HCT116 (cell line): Measurements from ENCODE around the gene PAN3. TPM values are rescaled to one million over a fixed set of nuclear protein-coding genes. Genes with fewer than 3 reads are reported as not detected.

Source experiments
- ATAC-seq: fragments of 200-7000 bp; cut with Tn5 transposase; 2 replicates; pipeline ENCODE4 v1.9.1; 2020; ENCODE audit warnings: mild to moderate bottlenecking, moderate library complexity
- BruUV-seq: library from RNA; stranded (reverse); fragments of 400-500 nt; replicated peaks from 2 replicates; lab custom pipeline; 2021; lab: Mats Ljungman, UMichigan
- CTCF ChIA-PET: fragments of 300-600 bp; sonication (Branson Sonifier 250); formaldehyde crosslinking; loops from one replicate; lab custom pipeline; 2021; ENCODE audit warnings: antibody characterized with exemption; lab: Charles Lee
- POLR2A ChIA-PET: fragments of 300-600, 350-600 bp; sonication (Branson Sonifier 250); formaldehyde crosslinking; loops from one replicate; lab custom pipeline; 2021; ENCODE audit warnings: antibody characterized with exemption; lab: Charles Lee
- RAD21 ChIA-PET, 2 experiments: fragments of 300-600 bp; sonication (Branson Sonifier 250); formaldehyde crosslinking; loops; one replicate each; lab custom pipeline; 2023; ENCODE audit warnings: low total read pairs in 2 of 2; ENCODE audit not compliant: uncharacterized antibody in 2 of 2, unreplicated experiment in 2 of 2, low non-redundant PET in 1 of 2; lab: Charles Lee
- DNase-seq: peaks from one replicate; pipeline ENCODE4 v3.0.0-alpha.2; 2010; ENCODE audit warnings: low read depth, low spot score
- H2AFZ ChIP-seq: fragments of 200-600 bp; shearing (Covaris generic), sonication (generic); 2 replicates; pipeline ENCODE4 v1.6.1; 2017; ENCODE audit warnings: low read depth, mixed run types, mixed read lengths, antibody characterized with exemption, low read length; ENCODE audit not compliant: poor library complexity, severe bottlenecking
- H3K27ac ChIP-seq: 2 replicates; pipeline ENCODE4 v1.5.1; 2012; ENCODE audit warnings: low read depth, low read length
- H3K27me3 ChIP-seq: fragments of 200-600 bp; sonication (generic); 2 replicates; pipeline ENCODE4 v1.6.1; 2016; ENCODE audit warnings: mixed run types, low read length, mixed read lengths; ENCODE audit not compliant: insufficient read depth
- H3K36me3 ChIP-seq, 2 experiments: fragments of 200-500 bp in 1 of 2; fragments of 200-600 bp in 1 of 2; sonication (Bioruptor generic) in 1 of 2; sonication (generic) in 1 of 2; 2 replicates each; pipeline versions ENCODE4 v1.5.1 to v1.6.1; 2014 to 2016; ENCODE audit warnings: low read length in 2 of 2, inconsistent platforms in 1 of 2, mixed read lengths in 1 of 2, mixed run types in 1 of 2; ENCODE audit not compliant: insufficient read depth in 2 of 2, control insufficient read depth in 1 of 2
- H3K4me1 ChIP-seq, 2 experiments: fragments of 200-600 bp in 1 of 2; sonication (generic) in 1 of 2; 2 replicates each; pipeline versions ENCODE4 v1.5.1 to v1.6.1; 2012 to 2017; ENCODE audit warnings: low read length in 2 of 2, inconsistent platforms in 1 of 2, mild to moderate bottlenecking in 1 of 2, mixed read lengths in 1 of 2, mixed run types in 1 of 2, moderate library complexity in 1 of 2; ENCODE audit not compliant: insufficient read depth in 2 of 2, control insufficient read depth in 1 of 2
- H3K4me2 ChIP-seq: fragments of 200-600 bp; sonication (generic); 2 replicates; pipeline ENCODE4 v1.6.1; 2017; ENCODE audit warnings: mixed run types, low read length, mixed read lengths
- H3K4me3 ChIP-seq, 2 experiments: fragments of 200-600 bp in 1 of 2; sonication (generic) in 1 of 2; replicated peaks in 1 of 2; 2 replicates each; pipeline ENCODE4 v1.5.1; 2011 to 2016; ENCODE audit warnings: low read length in 2 of 2, control low read depth in 1 of 2, low read depth in 1 of 2, mild to moderate bottlenecking in 1 of 2, mixed read lengths in 1 of 2, mixed run types in 1 of 2
- H3K79me2 ChIP-seq: fragments of 200-600 bp; sonication (generic); 2 replicates; pipeline ENCODE4 v1.6.1; 2017; ENCODE audit warnings: mild to moderate bottlenecking, mixed run types, low read length, moderate library complexity, mixed read lengths; ENCODE audit not compliant: insufficient read depth
- H3K9ac ChIP-seq: fragments of 200-600 bp; sonication (generic); 2 replicates; pipeline ENCODE4 v1.6.1; 2016; ENCODE audit warnings: low read length, mixed read lengths
- H3K9me2 ChIP-seq: fragments of 200-600 bp; sonication (generic), shearing (Covaris generic); 2 replicates; pipeline ENCODE4 v1.6.1; 2017; ENCODE audit warnings: mixed run types, mild to moderate bottlenecking, moderate library complexity; ENCODE audit not compliant: insufficient read depth
- H3K9me3 ChIP-seq, 2 experiments: fragments of 200-500 bp in 1 of 2; fragments of 200-600 bp in 1 of 2; sonication (Bioruptor generic) in 1 of 2; sonication (generic) in 1 of 2; 2 replicates each; pipeline ENCODE4 v1.6.1; 2014 to 2017; ENCODE audit warnings: low read length in 2 of 2, mixed read lengths in 2 of 2, inconsistent platforms in 1 of 2, low read depth in 1 of 2, mild to moderate bottlenecking in 1 of 2, mixed run types in 1 of 2, moderate library complexity in 1 of 2; ENCODE audit not compliant: control insufficient read depth in 1 of 2, insufficient read depth in 1 of 2
- H4K20me1 ChIP-seq: fragments of 200-600 bp; sonication (generic), shearing (Covaris generic); 2 replicates; pipeline ENCODE4 v1.6.1; 2017; ENCODE audit warnings: mixed run types, mild to moderate bottlenecking, moderate library complexity; ENCODE audit not compliant: insufficient read depth
- ATF3 ChIP-seq: IDR thresholded peaks from 2 replicates; pipeline ENCODE4 v1.6.1; 2012
- CBX3 ChIP-seq: IDR thresholded peaks from 2 replicates; pipeline ENCODE4 v1.6.1; 2012; ENCODE audit warnings: low read depth
- CTCF ChIP-seq, 3 experiments: fragments of 200-600 bp in 1 of 3; sonication (generic) in 1 of 3; IDR thresholded peaks in 2 of 3; conservative IDR thresholded peaks in 1 of 3; 2 replicates each; pipeline ENCODE4 v1.5.1; 2012 to 2017; ENCODE audit warnings: low read depth in 2 of 3, low read length in 2 of 3, antibody characterized with exemption in 1 of 3, borderline replicate concordance in 1 of 3, control low read depth in 1 of 3, mild to moderate bottlenecking in 1 of 3, mixed read lengths in 1 of 3, mixed run types in 1 of 3, moderate library complexity in 1 of 3; ENCODE audit not compliant: insufficient read depth in 1 of 3
- EGR1 ChIP-seq: IDR thresholded peaks from 2 replicates; pipeline ENCODE4 v1.6.1; 2012; ENCODE audit warnings: low read depth
- ELF1 ChIP-seq: IDR thresholded peaks from 2 replicates; pipeline ENCODE4 v1.6.1; 2012; ENCODE audit warnings: low read depth, borderline replicate concordance
- EZH2 ChIP-seq: fragments of 200-600 bp; sonication (generic); IDR thresholded peaks from 2 replicates; pipeline ENCODE4 v1.6.1; 2017; ENCODE audit warnings: antibody characterized with exemption, mixed run types
- EZH2phosphoT487 ChIP-seq: fragments of 200-600 bp; IDR thresholded peaks from 2 replicates; pipeline ENCODE4 v1.6.1; 2018; ENCODE audit warnings: antibody characterized with exemption, borderline replicate concordance
- FOSL1 ChIP-seq: IDR thresholded peaks from 2 replicates; pipeline ENCODE4 v1.6.1; 2012; ENCODE audit warnings: low read depth
- JUND ChIP-seq: IDR thresholded peaks from 2 replicates; pipeline ENCODE4 v1.6.1; 2012
- POLR2A ChIP-seq: IDR thresholded peaks from 2 replicates; pipeline ENCODE4 v1.7.0; 2011; ENCODE audit warnings: borderline replicate concordance; ENCODE audit not compliant: insufficient read depth, insufficient read length; ENCODE audit errors: extremely low read depth
- POLR2AphosphoS5 ChIP-seq: IDR thresholded peaks from 2 replicates; pipeline ENCODE4 v1.6.1; 2011; ENCODE audit warnings: mild to moderate bottlenecking, low read depth, low read length, moderate library complexity
- RAD21 ChIP-seq: IDR thresholded peaks from 2 replicates; pipeline ENCODE4 v1.6.1; 2012; ENCODE audit warnings: low read depth, mild to moderate bottlenecking
- REST ChIP-seq: IDR thresholded peaks from 2 replicates; pipeline ENCODE4 v1.6.1; 2012; ENCODE audit warnings: low read depth
- SIN3A ChIP-seq: IDR thresholded peaks from 2 replicates; pipeline ENCODE4 v1.6.1; 2012; ENCODE audit warnings: low read depth
- SP1 ChIP-seq: IDR thresholded peaks from 2 replicates; pipeline ENCODE4 v1.6.1; 2012; ENCODE audit warnings: low read depth
- YY1 ChIP-seq: IDR thresholded peaks from 2 replicates; pipeline ENCODE4 v1.6.1; 2011; ENCODE audit warnings: low read length, low read depth, moderate library complexity, mild to moderate bottlenecking; ENCODE audit not compliant: insufficient replicate concordance; ENCODE audit errors: extremely low read depth
- ZBTB33 ChIP-seq: IDR thresholded peaks from 2 replicates; pipeline ENCODE4 v1.6.1; 2011; ENCODE audit warnings: mild to moderate bottlenecking, low read length, moderate library complexity; ENCODE audit not compliant: insufficient replicate concordance; ENCODE audit errors: extremely low read depth
- ZFX ChIP-seq: fragments of 450-650 bp; IDR thresholded peaks from 2 replicates; pipeline ENCODE4 v1.6.1; 2017
- ZNF274 ChIP-seq: fragments of 200-500 bp; sonication (Bioruptor generic); IDR thresholded peaks from 2 replicates; pipeline ENCODE4 v1.6.1; 2014; ENCODE audit warnings: mild to moderate bottlenecking, low read depth, low read length, inconsistent platforms
- intact Hi-C: fragments of 100-400 bp; cut with micrococcal nuclease; formaldehyde crosslinking; loops from 2 replicates; pipeline ENCODE4 v1.10.0; 2022
- total RNA-seq: library from RNA; stranded (reverse); gene quantifications from one replicate; pipeline ENCODE4 v1.2.1, GENCODE V29; 2021; ENCODE audit not compliant: unreplicated experiment

The PAN3 gene
- total RNA-seq, 1 experiment from 2014 or later: 30.1 TPM

- H3K9me2 ChIP-seq: no peaks in the 10 kb centered on the region
- no peak for TF ChIP-seq SIN3A
- no peak for TF ChIP-seq POLR2A
- no peak for TF ChIP-seq YY1
- no peak for TF ChIP-seq ELF1
- TF ChIP-seq ZBTB33: no peak
- TF ChIP-seq SP1: no peak
- no peak for TF ChIP-seq JUND
- no peak for TF ChIP-seq ZNF274
- no peak for TF ChIP-seq FOSL1
- TF ChIP-seq ATF3: no peak
- no peak for TF ChIP-seq REST
- TF ChIP-seq ZFX: no peak
- no peak for TF ChIP-seq CTCF (IDR thresholded peaks at IDR 0.05 in 2 of 3, conservative IDR thresholded peaks at IDR 0.05 in 1 of 3; ENCODE audit: borderline replicate concordance in 1 of 3, insufficient read depth in 1 of 3, low read depth in 2 of 3, low read length in 2 of 3)
- TF ChIP-seq RAD21: no peak
- TF ChIP-seq EGR1: no peak
- no peak for TF ChIP-seq CBX3
- no peak for TF ChIP-seq POLR2AphosphoS5
- no peak for TF ChIP-seq EZH2phosphoT487
- TF ChIP-seq EZH2: no peak
- intact Hi-C loops: no loop called here
- CTCF ChIA-PET: no interaction called here
- no peak for ATAC-seq
- RAD21 ChIA-PET: no interaction called here
- H3K9me3 ChIP-seq: no peaks in the 10 kb centered on the region
- no peaks in the 10 kb centered on the region for H3K27me3 ChIP-seq
- POLR2A ChIA-PET: no interaction called here
- H3K4me2 ChIP-seq: no peak overlapping the region
- H4K20me1 ChIP-seq: 0 out of 2 replicates have a peak, but pooled peaks cover 6% of the 10 kb centered on the region
- H3K9ac ChIP-seq: no peak overlapping the region
- H3K36me3 ChIP-seq: no peaks in the 10 kb centered on the region
- no peak overlapping the region for H3K27ac ChIP-seq
- BruUV-seq: no TSS peak
- peaks cover 18% of the 10 kb centered on the region; the same call in 1 of the 2 replicates for H3K79me2 ChIP-seq
- H2AFZ ChIP-seq: no peak overlapping the region
- H3K4me1 ChIP-seq: peaks cover 0 to 3% of the 10 kb centered on the region in 2 experiments; a peak in 1 of 4 replicates
- H3K4me3 ChIP-seq: no peak overlapping the region
- no peak for DNase-seq
Measured at GRCh38 chr13:28185256-28185655, 46.9 kb downstream of the PAN3 start.
